GM18951 (cell line): ENCODE measurements around the gene SCAI.
"Not testable (repeated sequence)": the region's sequence is repeated elsewhere in the genome, so short reads cannot be mapped to it uniquely, and the experiment has no call there.

Experiments
- POLR2A ChIP-seq: IDR thresholded peaks from 4 replicates; pipeline ENCODE4 v1.6.1; 2011; ENCODE audit warnings: mild to moderate bottlenecking; ENCODE audit not compliant: insufficient read length, insufficient read depth; ENCODE audit errors: extremely low read depth
- in situ Hi-C: fragments of 300-500 bp; cut with MboI; formaldehyde crosslinking; loops from one replicate; pipeline ENCODE4 v1.12.0; 2022; ENCODE audit warnings: low sequenced_read_pairs, mixed read lengths, inconsistent platforms; ENCODE audit not compliant: unreplicated experiment

The SCAI gene

GRCh38 chr9:125143377-125144090 lies at the start of gene SCAI:
Gene SCAI, minus strand, starts transcription at chr9:125143528. Its CDS starts 91 bp downstream, at chr9:125143437.
- in situ Hi-C loops, result loop anchor here (10.0 kb wide), 1 partner anchor 369 kb away; the partner anchor contains the start of genes NR6A1 and OLFML2A
- peak; percentile 74 for TF ChIP-seq POLR2A

- in situ Hi-C loops, result no loop called here
- TF ChIP-seq POLR2A, result no peak
These were observed 47.1 kb upstream of the SCAI start for GRCh38 chr9:125190361-125190801.

- in situ Hi-C loops, result no loop called here
- peak; percentile 89 for TF ChIP-seq POLR2A
These were observed 46.3 kb upstream of the SCAI start, which contains the start of gene PPP6C for GRCh38 chr9:125189361-125190289. Gene PPP6C, minus strand, starts transcription at chr9:125189803. Its CDS starts 85 bp downstream, at chr9:125189718.

GRCh38 chr9:125189011-125189360 lies 45.7 kb upstream of the SCAI start:
- in situ Hi-C loops, result no loop called here
- no peak for TF ChIP-seq POLR2A

- no peak for TF ChIP-seq POLR2A
- in situ Hi-C loops, result no loop called here
These were observed 40.2 kb upstream of the SCAI start for GRCh38 chr9:125183561-125183960.

- no peak for TF ChIP-seq POLR2A
- in situ Hi-C loops, result no loop called here
These were observed 39.7 kb upstream of the SCAI start for GRCh38 chr9:125183054-125183453.

GRCh38 chr9:125181756-125182155 lies 38.4 kb upstream of the SCAI start:
- in situ Hi-C loops, result not testable (repeated sequence)

GRCh38 chr9:125180876-125181275 lies 37.5 kb upstream of the SCAI start:
- no peak for TF ChIP-seq POLR2A
- in situ Hi-C loops, result no loop called here

- in situ Hi-C loops, result not testable (repeated sequence)
These were observed 36.4 kb upstream of the SCAI start for GRCh38 chr9:125179776-125180175.

GRCh38 chr9:125177888-125178287 lies 34.6 kb upstream of the SCAI start:
- no peak for TF ChIP-seq POLR2A
- in situ Hi-C loops, result no loop called here

GRCh38 chr9:125176636-125177035 lies 33.3 kb upstream of the SCAI start:
- no peak for TF ChIP-seq POLR2A
- in situ Hi-C loops, result no loop called here

GRCh38 chr9:125172031-125172755 lies 28.9 kb upstream of the SCAI start:
- in situ Hi-C loops, result no loop called here

GRCh38 chr9:125169895-125170294 lies 26.6 kb upstream of the SCAI start:
- TF ChIP-seq POLR2A, result no peak
- in situ Hi-C loops, result no loop called here

More at GRCh38 chr9:125172031-125172755, 28.9 kb upstream of the SCAI start:
- TF ChIP-seq POLR2A, result no peak

GRCh38 chr9:125166762-125167161 lies 23.4 kb upstream of the SCAI start:
- TF ChIP-seq POLR2A, result no peak
- in situ Hi-C loops, result no loop called here

GRCh38 chr9:125162891-125163290 lies 19.6 kb upstream of the SCAI start:
- in situ Hi-C loops, result not testable (repeated sequence)
